Upper lobe of left lung (tissue), 4 donors: ENCODE results near the gene KRTAP5-8.

Experiments used
- CTCF ChIP-seq, 6 experiments: fragments of 450-650 bp in 4 of 6; fragments of 200-600 bp in 2 of 6; sonication (generic) in 2 of 6; IDR thresholded peaks; one replicate each; pipeline ENCODE4 v1.5.1; 2016 to 2019; ENCODE audit warnings: antibody characterized with exemption in 6 of 6
- EP300 ChIP-seq, 4 donors: sonication (generic); formaldehyde crosslinking; IDR thresholded peaks; one replicate each; pipeline ENCODE4 v1.5.1; 2017; ENCODE audit warnings: antibody characterized with exemption in 4 of 4, control low read depth in 2 of 4
- POLR2A ChIP-seq, 4 donors: fragments of 450-650 bp; IDR thresholded peaks; one replicate each; pipeline ENCODE4 v1.5.1; 2016 to 2017; ENCODE audit warnings: antibody characterized with exemption in 4 of 4, mild to moderate bottlenecking in 2 of 4

DNA sequence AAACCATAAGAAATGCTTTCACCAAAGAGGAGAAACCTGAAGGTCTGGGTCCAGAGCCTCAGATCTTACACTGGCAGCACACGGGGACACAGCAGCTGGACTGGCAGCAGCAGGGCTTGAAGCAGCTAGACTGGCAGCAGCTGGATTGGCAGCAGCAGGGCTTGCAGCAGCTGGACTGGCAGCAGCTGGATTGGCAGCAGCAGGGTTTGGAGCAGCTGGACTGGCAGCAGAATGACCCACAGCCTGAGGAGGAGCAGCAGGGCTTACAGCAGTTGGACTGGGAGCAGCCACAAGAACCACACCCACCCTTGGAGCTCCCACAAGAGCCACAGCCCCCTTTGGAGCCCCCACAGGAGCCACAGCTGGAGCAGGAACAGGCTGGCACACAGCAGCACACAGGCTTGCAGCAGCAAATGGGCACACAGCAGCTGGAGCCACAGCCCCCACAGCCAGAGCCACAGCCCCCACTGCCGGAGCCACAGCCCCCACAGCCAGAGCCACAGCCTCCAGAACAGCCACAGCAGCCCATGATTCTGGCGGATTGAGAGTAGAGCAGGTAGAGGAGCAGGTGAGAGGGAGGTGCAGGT lies 44.6 kb downstream of the KRTAP5-8 start, which contains the start of gene KRTAP5-11:
- TF ChIP-seq EP300 (IDR thresholded peaks at IDR 0.05) (no peak), CTCF (IDR thresholded peaks at IDR 0.05) (no peak), POLR2A (IDR thresholded peaks at IDR 0.05) (no peak)
